ENCODE results near the gene RPS6KB2.

Gene RPS6KB2

GRCh38 chr11:67406420-67406968 is 21.8 kb upstream of the RPS6KB2 start:
- Histone ChIP-seq H3K4me3 (ENCODE audit: low read depth, low read length) (no peak overlapping the region), H3K4me1 (ENCODE audit: control insufficient read depth, insufficient read depth, low read length, unreplicated experiment) (peaks cover 4% of the 10 kb centered on the region), H2AFZ (ENCODE audit: low read length, unreplicated experiment) (no peak overlapping the region), H3K79me2 (ENCODE audit: control insufficient read depth, insufficient read depth, low read length, unreplicated experiment) (peaks cover under 1% of the 10 kb centered on the region), H3K27me3 (ENCODE audit: insufficient read depth, low read length) (peaks cover 20% of the 10 kb centered on the region), H3K36me3 (ENCODE audit: insufficient read depth, low read length) (no peaks in the 10 kb centered on the region), H3K27ac (ENCODE audit: low read depth, low read length) (no peak overlapping the region)

GRCh38 chr11:67406969-67407687 is 21.2 kb upstream of the RPS6KB2 start:
- Histone ChIP-seq H3K79me2 (ENCODE audit: control insufficient read depth, insufficient read depth, low read length, unreplicated experiment) (no peaks in the 10 kb centered on the region), H3K27ac (ENCODE audit: low read depth, low read length) (no peak overlapping the region), H3K4me3 (ENCODE audit: low read depth, low read length) (no peak overlapping the region)

DNA sequence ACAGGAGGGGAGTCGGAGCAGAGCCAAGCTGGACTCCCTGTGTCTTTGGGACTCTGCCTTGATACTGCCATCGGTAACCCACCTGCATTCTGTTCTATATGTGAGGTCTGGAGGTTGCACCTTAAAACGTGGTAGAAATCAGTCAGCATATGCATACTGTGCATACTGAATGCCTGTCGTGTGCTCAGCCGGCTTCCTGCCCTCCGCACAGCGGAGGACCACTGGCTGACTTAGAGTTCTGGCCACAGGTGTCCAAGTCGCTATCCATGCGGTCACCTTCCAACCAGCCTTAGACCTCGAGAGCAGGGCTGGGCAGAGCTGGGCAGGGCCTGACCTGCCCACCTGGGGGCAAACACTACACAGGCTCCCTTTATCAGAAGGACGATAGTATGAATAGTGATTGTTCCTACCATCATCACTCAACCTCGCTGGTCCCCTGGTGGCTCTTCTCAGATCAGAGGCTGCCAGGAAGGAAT is 20.6 kb upstream of the RPS6KB2 start:
- Histone ChIP-seq H3K79me2 (ENCODE audit: control insufficient read depth, insufficient read depth, low read length, unreplicated experiment) (no peaks in the 10 kb centered on the region), H3K27ac (ENCODE audit: low read depth, low read length) (no peak overlapping the region), H3K4me1 (ENCODE audit: control insufficient read depth, insufficient read depth, low read length, unreplicated experiment) (no peaks in the 10 kb centered on the region), H3K27me3 (ENCODE audit: insufficient read depth, low read length) (peaks cover 22% of the 10 kb centered on the region), H3K36me3 (ENCODE audit: insufficient read depth, low read length) (no peaks in the 10 kb centered on the region), H2AFZ (ENCODE audit: low read length, unreplicated experiment) (no peak overlapping the region), H3K4me3 (ENCODE audit: low read depth, low read length) (no peak overlapping the region)

More at GRCh38 chr11:67406969-67407687, 21.2 kb upstream of the RPS6KB2 start:
- Histone ChIP-seq H3K36me3 (ENCODE audit: insufficient read depth, low read length) (no peaks in the 10 kb centered on the region), H3K27me3 (ENCODE audit: insufficient read depth, low read length) (peaks cover 22% of the 10 kb centered on the region), H3K4me1 (ENCODE audit: control insufficient read depth, insufficient read depth, low read length, unreplicated experiment) (peaks cover 1% of the 10 kb centered on the region), H2AFZ (ENCODE audit: low read length, unreplicated experiment) (no peak overlapping the region)

DNA sequence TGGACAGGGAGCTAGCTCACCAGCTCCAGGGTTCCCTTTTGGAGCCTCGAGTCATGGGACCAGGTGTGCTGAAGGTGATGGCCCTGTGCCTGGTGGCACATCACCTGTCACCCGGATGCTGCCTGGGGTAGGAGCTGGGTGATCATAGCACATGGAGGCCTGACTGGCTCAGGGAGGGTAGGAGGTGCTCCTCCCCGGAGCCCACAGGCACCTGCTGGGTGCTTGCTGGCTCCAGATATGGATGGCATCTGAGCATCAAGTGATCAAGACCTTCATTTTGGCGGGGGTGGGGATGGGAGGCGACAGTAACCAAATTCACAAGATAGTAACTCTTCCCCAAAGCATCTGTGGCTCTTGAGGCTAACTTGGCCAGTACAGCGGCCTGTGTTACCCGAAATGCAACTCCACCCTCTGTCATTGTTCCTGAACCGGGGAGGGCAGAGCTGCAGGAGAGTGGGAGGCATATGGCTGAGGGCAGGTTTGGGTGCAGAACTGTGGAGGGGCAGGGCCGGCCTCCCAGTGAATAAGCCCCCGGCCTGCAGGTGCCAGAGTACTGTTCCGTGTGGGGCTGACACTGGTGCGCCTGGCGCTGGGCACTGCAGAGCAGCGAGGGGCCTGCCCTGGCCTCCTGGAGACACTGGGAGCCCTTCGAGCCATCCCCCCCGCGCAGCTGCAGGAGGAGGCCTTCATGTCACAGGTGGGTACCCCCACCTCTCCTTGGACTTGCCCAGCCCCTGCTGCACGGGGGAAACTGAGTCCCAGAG is 19.7 kb upstream of the RPS6KB2 start:
- Histone ChIP-seq H3K27me3 (ENCODE audit: insufficient read depth, low read length) (peaks cover 22% of the 10 kb centered on the region), H3K36me3 (ENCODE audit: insufficient read depth, low read length) (no peaks in the 10 kb centered on the region), H3K4me3 (ENCODE audit: low read depth, low read length) (no peak overlapping the region), H2AFZ (ENCODE audit: low read length, unreplicated experiment) (no peak overlapping the region), H3K27ac (ENCODE audit: low read depth, low read length) (no peak overlapping the region), H3K79me2 (ENCODE audit: control insufficient read depth, insufficient read depth, low read length, unreplicated experiment) (no peaks in the 10 kb centered on the region), H3K4me1 (ENCODE audit: control insufficient read depth, insufficient read depth, low read length, unreplicated experiment) (no peaks in the 10 kb centered on the region)

- peaks cover 22% of the 10 kb centered on the region for H3K27me3 ChIP-seq (ENCODE audit: insufficient read depth, low read length)
- H3K27ac ChIP-seq (ENCODE audit: low read depth, low read length), result no peak overlapping the region
- no peaks in the 10 kb centered on the region for H3K4me1 ChIP-seq (ENCODE audit: control insufficient read depth, insufficient read depth, low read length, unreplicated experiment)
- H2AFZ ChIP-seq (ENCODE audit: low read length, unreplicated experiment), result no peak overlapping the region
- H3K79me2 ChIP-seq (ENCODE audit: control insufficient read depth, insufficient read depth, low read length, unreplicated experiment), result no peaks in the 10 kb centered on the region
- H3K36me3 ChIP-seq (ENCODE audit: insufficient read depth, low read length), result no peaks in the 10 kb centered on the region
- H3K4me3 ChIP-seq (ENCODE audit: low read depth, low read length), result no peak overlapping the region
These were observed 19.0 kb upstream of the RPS6KB2 start for GRCh38 chr11:67409261-67409666.

- H3K27me3 ChIP-seq (ENCODE audit: insufficient read depth, low read length), result peaks cover 22% of the 10 kb centered on the region
- H2AFZ ChIP-seq (ENCODE audit: low read length, unreplicated experiment), result no peak overlapping the region
- no peak overlapping the region for H3K27ac ChIP-seq (ENCODE audit: low read depth, low read length)
- no peaks in the 10 kb centered on the region for H3K79me2 ChIP-seq (ENCODE audit: control insufficient read depth, insufficient read depth, low read length, unreplicated experiment)
- no peaks in the 10 kb centered on the region for H3K4me1 ChIP-seq (ENCODE audit: control insufficient read depth, insufficient read depth, low read length, unreplicated experiment)
- no peaks in the 10 kb centered on the region for H3K36me3 ChIP-seq (ENCODE audit: insufficient read depth, low read length)
- H3K4me3 ChIP-seq (ENCODE audit: low read depth, low read length), result no peak overlapping the region
These were observed 18.4 kb upstream of the RPS6KB2 start for GRCh38 chr11:67409781-67410368.

- Histone ChIP-seq H3K36me3 (ENCODE audit: insufficient read depth, low read length) (no peaks in the 10 kb centered on the region), H3K27ac (ENCODE audit: low read depth, low read length) (no peak overlapping the region), H3K27me3 (ENCODE audit: insufficient read depth, low read length) (peaks cover 22% of the 10 kb centered on the region), H3K79me2 (ENCODE audit: control insufficient read depth, insufficient read depth, low read length, unreplicated experiment) (no peaks in the 10 kb centered on the region), H3K4me1 (ENCODE audit: control insufficient read depth, insufficient read depth, low read length, unreplicated experiment) (no peaks in the 10 kb centered on the region), H3K4me3 (ENCODE audit: low read depth, low read length) (no peak overlapping the region), H2AFZ (ENCODE audit: low read length, unreplicated experiment) (no peak overlapping the region)
These were observed 17.9 kb upstream of the RPS6KB2 start for GRCh38 chr11:67410369-67410831.

DNA sequence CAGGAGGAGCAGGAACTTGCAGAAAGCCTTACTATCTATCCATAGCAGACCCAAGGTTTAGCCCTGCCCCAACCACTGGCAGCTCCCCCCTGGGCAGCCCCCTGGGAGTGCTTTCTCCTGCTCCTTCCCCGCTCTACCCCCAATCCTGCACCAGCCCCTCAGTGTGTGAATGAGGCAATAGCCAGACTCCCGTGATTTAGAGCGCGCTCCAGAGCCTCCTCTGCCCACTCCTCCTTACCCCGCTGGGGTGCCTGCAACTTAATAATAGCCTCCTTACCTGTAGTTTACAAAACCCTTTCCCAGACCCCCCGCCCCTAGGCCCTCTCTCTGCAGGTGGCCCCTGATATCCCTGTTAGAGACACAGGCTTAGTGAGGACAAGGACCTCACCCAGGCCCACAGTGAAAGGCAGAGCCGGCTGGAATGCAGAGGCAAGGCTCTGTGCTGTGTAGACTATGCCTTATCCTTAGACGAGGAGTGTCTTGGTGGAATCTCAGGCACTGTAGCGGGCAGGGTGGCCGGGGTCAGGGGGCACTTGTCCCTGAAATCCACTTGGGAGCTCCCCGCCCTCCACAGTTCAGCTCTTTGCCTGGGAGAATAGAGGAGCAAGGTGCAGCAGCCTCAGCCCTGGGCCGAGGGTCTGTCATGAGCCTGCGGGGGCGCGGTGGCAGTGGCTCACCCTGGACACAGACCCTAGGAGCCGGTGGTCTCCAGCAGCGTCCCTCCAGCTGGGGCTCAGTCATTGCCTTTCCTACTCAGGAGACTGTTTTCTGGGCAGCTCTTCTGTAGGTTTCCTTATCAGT is 17.1 kb upstream of the RPS6KB2 start:
- Histone ChIP-seq H3K79me2 (ENCODE audit: control insufficient read depth, insufficient read depth, low read length, unreplicated experiment) (no peaks in the 10 kb centered on the region), H3K27ac (ENCODE audit: low read depth, low read length) (no peak overlapping the region), H3K27me3 (ENCODE audit: insufficient read depth, low read length) (peaks cover 22% of the 10 kb centered on the region), H3K4me3 (ENCODE audit: low read depth, low read length) (no peak overlapping the region), H2AFZ (ENCODE audit: low read length, unreplicated experiment) (no peak overlapping the region), H3K4me1 (ENCODE audit: control insufficient read depth, insufficient read depth, low read length, unreplicated experiment) (no peaks in the 10 kb centered on the region), H3K36me3 (ENCODE audit: insufficient read depth, low read length) (no peaks in the 10 kb centered on the region)

DNA sequence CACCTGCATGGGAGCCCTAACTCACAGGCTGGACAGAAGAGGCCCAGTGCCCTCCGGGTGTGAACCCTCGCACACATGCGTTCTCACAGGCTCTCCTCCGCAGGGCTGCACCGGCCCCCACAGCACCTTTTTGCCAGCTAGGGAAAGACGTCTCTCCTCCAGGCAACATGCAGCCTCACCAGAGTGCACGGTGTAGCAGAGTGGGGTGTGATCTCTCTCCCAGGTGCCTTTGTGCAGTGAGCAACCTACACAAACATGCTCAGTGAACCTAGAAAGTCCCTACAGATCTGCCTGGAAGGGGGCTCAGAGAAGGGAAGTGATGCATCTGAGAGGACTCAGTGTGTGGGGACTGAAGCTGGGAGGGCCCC is 16.5 kb upstream of the RPS6KB2 start:
- no peak overlapping the region for H3K27ac ChIP-seq (ENCODE audit: low read depth, low read length)
- no peaks in the 10 kb centered on the region for H3K4me1 ChIP-seq (ENCODE audit: control insufficient read depth, insufficient read depth, low read length, unreplicated experiment)
- no peaks in the 10 kb centered on the region for H3K79me2 ChIP-seq (ENCODE audit: control insufficient read depth, insufficient read depth, low read length, unreplicated experiment)
- H3K36me3 ChIP-seq (ENCODE audit: insufficient read depth, low read length), result no peaks in the 10 kb centered on the region
- H3K27me3 ChIP-seq (ENCODE audit: insufficient read depth, low read length), result peaks cover 22% of the 10 kb centered on the region
- no peak overlapping the region for H3K4me3 ChIP-seq (ENCODE audit: low read depth, low read length)
- no peak overlapping the region for H2AFZ ChIP-seq (ENCODE audit: low read length, unreplicated experiment)
